ENCODE data around the gene FHIP1A. TPM values are rescaled to one million over a fixed set of nuclear protein-coding genes. Genes with fewer than 3 reads are reported as not detected.
A peak's percentile ranks its signal among the peaks of the same experiment; 100 is the strongest.

The FHIP1A gene
- total RNA-seq (2013) = 0.46 TPM
- polyA plus RNA-seq (under 1 TPM in 1 of 3 donors, not detected in 2; 0.01 TPM), polyA minus RNA-seq (not detected in 2 replicates), total RNA-seq (1.2 to 7.0 (median 2.0) reads per million in 11 experiments)

GRCh38 chr4:151408630-151409469, at the start of gene FHIP1A:
Gene FHIP1A (plus strand): TSS chr4:151409176. CDS start chr4:151566260, 157,084 bp downstream.
- Histone ChIP-seq H3K79me2 (ENCODE audit: insufficient read depth, low read length) (no peaks in the 10 kb centered on the region), H3K9ac (ENCODE audit: insufficient read depth, low read length, poor library complexity, severe bottlenecking) (no peak within 1 kb of the TSS), H3K4me1 (ENCODE audit: control insufficient read depth in 1 of 2, insufficient read depth in 2 of 2, low read length in 2 of 2) (peaks cover 33 to 35% of the 10 kb centered on the region in 2 donors), H4K20me1 (ENCODE audit: insufficient read depth, low read length) (no peaks in the 10 kb centered on the region), H3K27me3 (ENCODE audit: control insufficient read depth in 2 of 2, insufficient read depth in 2 of 2, low read length in 2 of 2) (peaks cover 20 to 32% of the 10 kb centered on the region in 2 donors), H3K9me3 (replicated peaks in 1 of 2; ENCODE audit: control insufficient read depth in 1 of 2, insufficient read depth in 1 of 2, low read length in 2 of 2) (no peaks in the 10 kb centered on the region), H2AFZ (ENCODE audit: insufficient read depth, low read depth, low read length, poor library complexity, severe bottlenecking) (peak within 1 kb of the TSS; percentile 61), H3K36me3 (replicated peaks in 1 of 2; ENCODE audit: control insufficient read depth in 1 of 2, insufficient read depth in 2 of 2, low read length in 2 of 2) (no peaks in the 10 kb centered on the region), H3K27ac (ENCODE audit: low read depth in 1 of 2, low read length in 2 of 2) (no peak within 1 kb of the TSS), H3K4me2 (replicated peaks; ENCODE audit: extremely low read depth, low read length, poor library complexity, severe bottlenecking) (peak within 1 kb of the TSS; percentile 75), H3K4me3 (replicated peaks in 1 of 3; ENCODE audit: low read depth in 2 of 3, low read length in 3 of 3) (peak within 1 kb of the TSS; percentile 40 to 69 (median 56))
- WGBS (ENCODE audit: insufficient coverage) = under 1% methylated on average over 58 of the region's 84 CpGs
- peak; percentile 9 to 34 (median 13) for DNase-seq
- TF ChIP-seq CTCF (IDR thresholded peaks at IDR 0.05) = no peak
- H3K4me3 Mint-ChIP-seq = peak within 1 kb of the TSS; percentile 83 to 91
- H3K4me1 Mint-ChIP-seq = peaks cover 35% of the 10 kb centered on the region
- peaks cover 5 to 6% of the 10 kb centered on the region in 2 donors for H3K36me3 Mint-ChIP-seq
- H3K27ac Mint-ChIP-seq = peak within 1 kb of the TSS in 5 of 7 donors; percentile 2 to 78 (median 46)
- H3K9me3 Mint-ChIP-seq = peaks cover 0 to 16% (median 7%) of the 10 kb centered on the region in 7 donors
- intact Hi-C loops (cut with micrococcal nuclease) = no loop called here
- peaks cover 32 to 54% (median 45%) of the 10 kb centered on the region in 3 donors for H3K27me3 Mint-ChIP-seq (ENCODE audit: low read depth in 3 of 3)

GRCh38 chr4:151359576-151359975, 49.4 kb upstream of the FHIP1A start:
- Mint-ChIP-seq H3K4me1 (no peaks in the 10 kb centered on the region), H3K9me3 (peaks cover 0 to 1% (median 0%) of the 10 kb centered on the region in 7 donors), H3K36me3 (no peaks in the 10 kb centered on the region), H3K4me3 (no peak overlapping the region), H3K27me3 (ENCODE audit: low read depth in 3 of 3) (peaks cover 3 to 8% (median 7%) of the 10 kb centered on the region in 3 donors), H3K27ac (no peak overlapping the region)
- no peak overlapping the region for H2AFZ ChIP-seq (ENCODE audit: insufficient read depth, low read depth, low read length, poor library complexity, severe bottlenecking)
- H3K27ac ChIP-seq (ENCODE audit: low read depth in 1 of 2, low read length in 2 of 2) = no peak overlapping the region
- H3K4me3 ChIP-seq (replicated peaks in 1 of 3; ENCODE audit: low read depth in 2 of 3, low read length in 3 of 3) = no peak overlapping the region
- H3K4me2 ChIP-seq (replicated peaks; ENCODE audit: extremely low read depth, low read length, poor library complexity, severe bottlenecking) = no peak overlapping the region
- intact Hi-C loops (cut with micrococcal nuclease) = no loop called here
- no peak for DNase-seq
- WGBS (ENCODE audit: insufficient coverage) = 80% methylated on average over 1 of the region's 4 CpGs
- H3K9ac ChIP-seq (ENCODE audit: insufficient read depth, low read length, poor library complexity, severe bottlenecking) = no peak overlapping the region
- no peaks in the 10 kb centered on the region for H3K9me3 ChIP-seq (replicated peaks in 1 of 2; ENCODE audit: control insufficient read depth in 1 of 2, insufficient read depth in 1 of 2, low read length in 2 of 2)
- H3K4me1 ChIP-seq (ENCODE audit: control insufficient read depth in 1 of 2, insufficient read depth in 2 of 2, low read length in 2 of 2) = no peaks in the 10 kb centered on the region
- H4K20me1 ChIP-seq (ENCODE audit: insufficient read depth, low read length) = no peaks in the 10 kb centered on the region
- no peaks in the 10 kb centered on the region for H3K36me3 ChIP-seq (replicated peaks in 1 of 2; ENCODE audit: control insufficient read depth in 1 of 2, insufficient read depth in 2 of 2, low read length in 2 of 2)
- H3K79me2 ChIP-seq (ENCODE audit: insufficient read depth, low read length) = no peaks in the 10 kb centered on the region
- H3K27me3 ChIP-seq (ENCODE audit: control insufficient read depth in 2 of 2, insufficient read depth in 2 of 2, low read length in 2 of 2) = no peaks in the 10 kb centered on the region
- no peak for TF ChIP-seq CTCF (IDR thresholded peaks at IDR 0.05)
